SU-DHL-6 (cell line): Measurements from ENCODE around the gene DENND1B.

Source experiments
- H2AFZ ChIP-seq: fragments of 200-600 bp; sonication (generic); 2 replicates; pipeline ENCODE4 v1.6.1; 2014; ENCODE audit warnings: low read depth, mild to moderate bottlenecking, moderate library complexity, mixed read lengths, antibody characterized with exemption, low read length; ENCODE audit not compliant: severe bottlenecking
- H3F3A ChIP-seq: fragments of 200-600 bp; shearing (Covaris generic); 2 replicates; pipeline ENCODE4 v1.6.0; 2016; ENCODE audit warnings: antibody characterized with exemption, mild to moderate bottlenecking; ENCODE audit not compliant: insufficient read depth
- H3K27ac ChIP-seq: fragments of 200-600 bp; sonication (generic); 2 replicates; pipeline ENCODE4 v1.5.1; 2016; ENCODE audit warnings: low read depth, mild to moderate bottlenecking, low read length, moderate library complexity, mixed read lengths
- H3K27me3 ChIP-seq: fragments of 200-600 bp; sonication (generic), shearing (Covaris generic); 2 replicates; pipeline ENCODE4 v1.6.0; 2014; ENCODE audit warnings: mild to moderate bottlenecking, low read length
- H3K36me3 ChIP-seq: fragments of 200-600 bp; sonication (generic); 2 replicates; pipeline ENCODE4 v1.6.1; 2014; ENCODE audit warnings: mild to moderate bottlenecking, low read length, mixed read lengths
- H3K4me2 ChIP-seq: fragments of 300-600, 200-600 bp; shearing (Covaris generic), sonication (generic); 2 replicates; pipeline ENCODE4 v1.6.0; 2014; ENCODE audit warnings: low read length, low read depth, mild to moderate bottlenecking; ENCODE audit not compliant: poor library complexity, severe bottlenecking
- H3K4me3 ChIP-seq: fragments of 200-600 bp; sonication (generic); 2 replicates; pipeline ENCODE4 v1.5.1; 2014; ENCODE audit warnings: antibody characterized with exemption, low read length, mild to moderate bottlenecking, mixed read lengths; ENCODE audit not compliant: insufficient read depth, poor library complexity, severe bottlenecking
- H3K79me2 ChIP-seq: fragments of 200-600 bp; sonication (generic); 2 replicates; pipeline ENCODE4 v1.6.1; 2014; ENCODE audit warnings: mild to moderate bottlenecking, low read length, moderate library complexity; ENCODE audit not compliant: insufficient read depth
- H3K9ac ChIP-seq: fragments of 200-600 bp; sonication (generic); 2 replicates; pipeline ENCODE4 v1.7.0; 2014; ENCODE audit warnings: mild to moderate bottlenecking, low read length
- H3K9me2 ChIP-seq: fragments of 200-600 bp; sonication (generic); replicated peaks from 2 replicates; pipeline ENCODE4 v1.6.1; 2014; ENCODE audit warnings: low read length; ENCODE audit not compliant: insufficient read depth
- H3K9me3 ChIP-seq: fragments of 200-600 bp; sonication (generic); 2 replicates; pipeline ENCODE4 v1.6.1; 2014; ENCODE audit warnings: low read length, mixed read lengths; ENCODE audit not compliant: insufficient read depth
- H4K20me1 ChIP-seq: fragments of 200-600 bp; sonication (generic); 2 replicates; pipeline ENCODE4 v1.6.1; 2014; ENCODE audit warnings: low read depth, mild to moderate bottlenecking, antibody characterized with exemption, low read length, moderate library complexity, mixed read lengths
- EZH2phosphoT487 ChIP-seq: fragments of 200-600 bp; sonication (generic), shearing (Covaris generic); conservative IDR thresholded peaks from 2 replicates; pipeline ENCODE4 v1.6.1; 2018; ENCODE audit warnings: mild to moderate bottlenecking, antibody characterized with exemption, low read length, moderate library complexity, mixed read lengths
- TF ChIP-seq, protein P1 (sequence below): fragments of 200-600 bp; sonication (generic); IDR thresholded peaks from one replicate; pipeline ENCODE4 v1.5.1; 2017; ENCODE audit warnings: antibody characterized with exemption, mild to moderate bottlenecking, low read length, moderate library complexity; ENCODE audit not compliant: insufficient read depth, poor library complexity, severe bottlenecking

Gene DENND1B

DNA sequence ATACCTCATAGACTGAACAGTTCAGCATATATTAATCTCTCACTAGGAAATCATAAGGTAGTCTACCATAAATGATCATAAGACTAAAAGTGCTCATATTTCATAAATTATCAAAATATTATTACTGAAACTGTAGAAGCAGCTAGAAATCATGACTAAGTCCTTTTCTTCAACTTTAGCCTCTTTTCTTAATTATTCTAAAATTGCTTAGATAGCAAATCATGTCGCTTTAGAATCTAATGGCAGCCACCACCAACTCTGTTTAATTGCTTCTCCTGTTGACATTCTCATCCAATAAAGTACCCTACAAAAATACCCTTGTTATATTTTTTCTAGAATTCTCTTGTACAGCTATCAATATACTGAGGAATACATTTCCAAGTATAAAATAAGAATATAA is 102.9 kb downstream of the DENND1B start:
- H3K79me2 ChIP-seq = peaks cover 26% of the 10 kb centered on the region; the same call in 1 of the 2 replicates
- no peak for TF ChIP-seq EZH2phosphoT487
- TF ChIP-seq, protein P1, sequence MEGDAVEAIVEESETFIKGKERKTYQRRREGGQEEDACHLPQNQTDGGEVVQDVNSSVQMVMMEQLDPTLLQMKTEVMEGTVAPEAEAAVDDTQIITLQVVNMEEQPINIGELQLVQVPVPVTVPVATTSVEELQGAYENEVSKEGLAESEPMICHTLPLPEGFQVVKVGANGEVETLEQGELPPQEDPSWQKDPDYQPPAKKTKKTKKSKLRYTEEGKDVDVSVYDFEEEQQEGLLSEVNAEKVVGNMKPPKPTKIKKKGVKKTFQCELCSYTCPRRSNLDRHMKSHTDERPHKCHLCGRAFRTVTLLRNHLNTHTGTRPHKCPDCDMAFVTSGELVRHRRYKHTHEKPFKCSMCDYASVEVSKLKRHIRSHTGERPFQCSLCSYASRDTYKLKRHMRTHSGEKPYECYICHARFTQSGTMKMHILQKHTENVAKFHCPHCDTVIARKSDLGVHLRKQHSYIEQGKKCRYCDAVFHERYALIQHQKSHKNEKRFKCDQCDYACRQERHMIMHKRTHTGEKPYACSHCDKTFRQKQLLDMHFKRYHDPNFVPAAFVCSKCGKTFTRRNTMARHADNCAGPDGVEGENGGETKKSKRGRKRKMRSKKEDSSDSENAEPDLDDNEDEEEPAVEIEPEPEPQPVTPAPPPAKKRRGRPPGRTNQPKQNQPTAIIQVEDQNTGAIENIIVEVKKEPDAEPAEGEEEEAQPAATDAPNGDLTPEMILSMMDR = no peak

DNA sequence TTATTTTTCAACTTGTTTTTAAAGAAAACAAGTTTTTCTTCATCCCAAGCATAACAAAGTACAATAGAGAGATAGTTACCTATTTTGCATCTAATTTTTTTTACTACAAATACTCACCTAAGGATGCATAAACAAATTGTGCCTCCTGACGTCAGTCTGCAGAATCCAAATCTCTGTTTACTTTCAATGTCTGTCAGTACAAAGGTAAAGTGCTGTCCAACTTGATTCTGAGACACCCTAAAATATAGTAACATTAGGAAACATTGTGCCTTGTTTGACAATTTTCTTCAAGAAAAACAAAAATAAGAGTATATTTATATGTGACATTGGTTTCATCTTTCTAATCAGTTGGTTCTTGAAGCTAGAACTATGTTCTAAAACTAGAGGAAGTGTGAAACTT is 103.4 kb downstream of the DENND1B start:
- H3K4me3 ChIP-seq = no peak overlapping the region
- TF ChIP-seq, protein P1 = no peak
- TF ChIP-seq EZH2phosphoT487 = no peak
- no peak overlapping the region for H3K27ac ChIP-seq
- H4K20me1 ChIP-seq = no peaks in the 10 kb centered on the region
- H3K9ac ChIP-seq = no peak overlapping the region
- no peaks in the 10 kb centered on the region for H3K27me3 ChIP-seq
- H3K36me3 ChIP-seq = peaks cover 5% of the 10 kb centered on the region; the same call in 1 of the 2 replicates
- no peaks in the 10 kb centered on the region for H3K9me2 ChIP-seq
- H3F3A ChIP-seq = peaks cover 25% of the 10 kb centered on the region
- no peak overlapping the region for H3K4me2 ChIP-seq
- H3K79me2 ChIP-seq = peaks cover 26% of the 10 kb centered on the region; the same call in 1 of the 2 replicates
- H3K9me3 ChIP-seq = no peaks in the 10 kb centered on the region
- no peak overlapping the region for H2AFZ ChIP-seq

More for the DNA sequence above, 102.9 kb downstream of the DENND1B start:
- no peaks in the 10 kb centered on the region for H3K9me3 ChIP-seq
- no peak overlapping the region for H3K27ac ChIP-seq
- no peaks in the 10 kb centered on the region for H3K27me3 ChIP-seq
- H3K4me3 ChIP-seq = no peak overlapping the region
- H3F3A ChIP-seq = peaks cover 25% of the 10 kb centered on the region
- no peak overlapping the region for H3K4me2 ChIP-seq
- H3K9me2 ChIP-seq = no peaks in the 10 kb centered on the region
- no peak overlapping the region for H2AFZ ChIP-seq
- peaks cover 5% of the 10 kb centered on the region; the same call in 1 of the 2 replicates for H3K36me3 ChIP-seq
- H3K9ac ChIP-seq = no peak overlapping the region
- H4K20me1 ChIP-seq = no peaks in the 10 kb centered on the region

DNA sequence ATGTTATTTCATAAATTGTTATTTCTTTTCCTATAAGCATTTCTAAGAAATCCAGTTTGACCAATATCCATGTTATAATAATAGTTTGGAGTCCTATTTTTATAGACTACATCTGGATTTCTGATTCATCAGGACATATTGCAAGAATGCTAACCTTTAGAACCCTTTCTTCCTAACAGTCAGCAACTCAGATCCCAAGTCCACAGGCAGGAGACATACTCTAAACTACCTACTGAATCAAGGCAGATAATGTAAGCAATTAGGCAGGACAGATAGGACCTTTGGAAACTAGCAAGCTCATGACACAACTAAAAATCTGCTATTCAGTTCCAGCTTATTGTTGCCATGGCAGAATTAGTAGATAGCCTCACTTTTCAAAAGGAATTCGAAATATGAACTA is 104.1 kb downstream of the DENND1B start:
- Histone ChIP-seq H3K79me2 (peaks cover 26% of the 10 kb centered on the region; the same call in 1 of the 2 replicates), H3K9ac (no peak overlapping the region), H2AFZ (no peak overlapping the region), H3K9me3 (no peaks in the 10 kb centered on the region), H3K4me3 (no peak overlapping the region), H3K36me3 (peaks cover 9% of the 10 kb centered on the region; the same call in 1 of the 2 replicates), H3K4me2 (no peak overlapping the region), H3K27me3 (no peaks in the 10 kb centered on the region), H3K9me2 (no peaks in the 10 kb centered on the region), H3K27ac (no peak overlapping the region), H3F3A (peaks cover 22% of the 10 kb centered on the region), H4K20me1 (no peaks in the 10 kb centered on the region)
- TF ChIP-seq, protein P1 = no peak
- no peak for TF ChIP-seq EZH2phosphoT487
